GM18907 (cell line): ENCODE measurements around the gene OSM.

ENCODE experiments used
- ATAC-seq: cut with Tn5 transposase; IDR thresholded peaks from one replicate; pipeline ENCODE4 v1.9.1; 2021; ENCODE audit warnings: mild to moderate bottlenecking, moderate library complexity; ENCODE audit not compliant: unreplicated experiment

OSM gene

GRCh38 chr22:30265131-30265720 lies 1.4 kb downstream of the OSM start:
- no peak for ATAC-seq

- ATAC-seq, result no peak
Measured at GRCh38 chr22:30263883-30264282, 2.8 kb downstream of the OSM start.

GRCh38 chr22:30262917-30263741 lies 3.5 kb downstream of the OSM start:
- ATAC-seq, result no peak

- ATAC-seq, result no peak
Measured at GRCh38 chr22:30262112-30262511, 4.5 kb downstream of the OSM start.

GRCh38 chr22:30261134-30261533 lies 5.5 kb downstream of the OSM start:
- ATAC-seq, result no peak

- ATAC-seq, result no peak
Measured at GRCh38 chr22:30260682-30261081, 6.0 kb downstream of the OSM start.

- ATAC-seq, result no peak
Measured at GRCh38 chr22:30260276-30260675, 6.4 kb downstream of the OSM start.

- ATAC-seq, result no peak
Measured at GRCh38 chr22:30254314-30254713, 12.3 kb downstream of the OSM start.

- ATAC-seq, result no peak
Measured at GRCh38 chr22:30253205-30253852, 13.3 kb downstream of the OSM start.

GRCh38 chr22:30252411-30253204 lies 14.0 kb downstream of the OSM start:
- ATAC-seq, result no peak

GRCh38 chr22:30251711-30252110 lies 14.9 kb downstream of the OSM start:
- ATAC-seq, result no peak

GRCh38 chr22:30250661-30251267 lies 15.9 kb downstream of the OSM start:
- no peak for ATAC-seq

- no peak for ATAC-seq
Measured at GRCh38 chr22:30250039-30250565, 16.5 kb downstream of the OSM start.

GRCh38 chr22:30249049-30250038 lies 17.3 kb downstream of the OSM start:
- ATAC-seq, result no peak

- no peak for ATAC-seq
Measured at GRCh38 chr22:30248484-30248883, 18.2 kb downstream of the OSM start.

GRCh38 chr22:30247974-30248373 lies 18.7 kb downstream of the OSM start:
- ATAC-seq, result no peak

GRCh38 chr22:30247561-30247960 lies 19.1 kb downstream of the OSM start:
- ATAC-seq, result no peak

- no peak for ATAC-seq
Measured at GRCh38 chr22:30246814-30247376, 19.8 kb downstream of the OSM start.
